Liver (tissue), 9 donors: ENCODE measurements around the gene KDM1B. TPM values are rescaled to one million over a fixed set of nuclear protein-coding genes. Genes with fewer than 3 reads are reported as not detected.

Experiments used
- DNase-seq: peaks from one replicate; pipeline ENCODE4 v3.0.0-alpha.2; 2017; ENCODE audit warnings: low spot score
- H3K27ac ChIP-seq, 2 donors: one replicate each; pipeline ENCODE4 v1.7.0; 2013; ENCODE audit warnings: inconsistent platforms in 2 of 2, low read length in 2 of 2, control low read depth in 1 of 2, low read depth in 1 of 2, mild to moderate bottlenecking in 1 of 2
- H3K27me3 ChIP-seq, 4 donors: one replicate each; pipeline versions ENCODE4 v1.6.1 to v1.7.0; 2013; ENCODE audit warnings: low read length in 3 of 4, inconsistent platforms in 1 of 4, mild to moderate bottlenecking in 1 of 4, moderate library complexity in 1 of 4; ENCODE audit not compliant: control insufficient read depth in 4 of 4, insufficient read depth in 4 of 4
- H3K36me3 ChIP-seq, 4 donors: one replicate each; pipeline versions ENCODE4 v1.6.1 to v1.7.0; 2013; ENCODE audit warnings: low read length in 3 of 4, mild to moderate bottlenecking in 3 of 4, low read depth in 1 of 4, moderate library complexity in 1 of 4; ENCODE audit not compliant: control insufficient read depth in 4 of 4, insufficient read depth in 3 of 4
- H3K4me1 ChIP-seq, 4 donors: one replicate each; pipeline versions ENCODE4 v1.6.1 to v1.7.0; 2013; ENCODE audit warnings: low read length in 3 of 4, mild to moderate bottlenecking in 3 of 4, moderate library complexity in 1 of 4; ENCODE audit not compliant: control insufficient read depth in 4 of 4, insufficient read depth in 4 of 4
- H3K4me3 ChIP-seq, 3 donors: one replicate each; pipeline versions ENCODE4 v1.6.1 to v1.7.0; 2013; ENCODE audit warnings: low read length in 3 of 3, control low read depth in 1 of 3, low read depth in 1 of 3, mild to moderate bottlenecking in 1 of 3
- H3K9ac ChIP-seq, 2 donors: one replicate each; pipeline ENCODE4 v1.7.0; 2013; ENCODE audit warnings: low read length in 2 of 2, mild to moderate bottlenecking in 2 of 2, moderate library complexity in 2 of 2, control low read depth in 1 of 2, low read depth in 1 of 2
- H3K9me3 ChIP-seq, 4 donors: one replicate each; pipeline versions ENCODE4 v1.6.1 to v1.7.0; 2013; ENCODE audit warnings: low read length in 3 of 4; ENCODE audit not compliant: control insufficient read depth in 4 of 4
- CTCF ChIP-seq: fragments of 150-350 bp; IDR thresholded peaks from 2 replicates; pipeline ENCODE4 v1.5.1; 2017; ENCODE audit warnings: improper control_type of control experiment, low read depth, low read length; ENCODE audit not compliant: missing input control
- FOXA1 ChIP-seq: IDR thresholded peaks from 2 replicates; pipeline ENCODE4 v1.6.1; 2016; ENCODE audit warnings: antibody characterized with exemption
- FOXA2 ChIP-seq: IDR thresholded peaks from 2 replicates; pipeline ENCODE4 v1.6.1; 2016; ENCODE audit warnings: antibody characterized with exemption
- GABPA ChIP-seq, 2 donors: IDR thresholded peaks in 1 of 2; conservative IDR thresholded peaks in 1 of 2; 2 replicates each; pipeline ENCODE4 v1.6.1; 2016; ENCODE audit warnings: antibody characterized with exemption in 2 of 2, mild to moderate bottlenecking in 1 of 2, moderate library complexity in 1 of 2
- HNF4A ChIP-seq, 2 donors: conservative IDR thresholded peaks; 2 replicates each; pipeline ENCODE4 v1.6.1; 2016; ENCODE audit warnings: antibody characterized with exemption in 2 of 2, mild to moderate bottlenecking in 2 of 2
- HNF4G ChIP-seq: IDR thresholded peaks from 2 replicates; pipeline ENCODE4 v1.6.1; 2016; ENCODE audit warnings: antibody characterized with exemption
- JUND ChIP-seq, 2 donors: IDR thresholded peaks; 2 replicates each; pipeline ENCODE4 v1.6.1; 2016; ENCODE audit warnings: antibody characterized with exemption in 2 of 2
- MAX ChIP-seq: IDR thresholded peaks from 2 replicates; pipeline ENCODE4 v1.6.1; 2016; ENCODE audit warnings: antibody characterized with exemption
- NR2F2 ChIP-seq: IDR thresholded peaks from 2 replicates; pipeline ENCODE4 v1.6.1; 2016; ENCODE audit warnings: antibody characterized with exemption
- REST ChIP-seq: IDR thresholded peaks from 2 replicates; pipeline ENCODE4 v1.6.1; 2016; ENCODE audit warnings: antibody characterized with exemption, mild to moderate bottlenecking
- SP1 ChIP-seq: IDR thresholded peaks from 2 replicates; pipeline ENCODE4 v1.6.1; 2018; ENCODE audit warnings: antibody characterized with exemption, mild to moderate bottlenecking
- WGBS: extraction: QIAGEN DNeasy Blood & Tissue Kit; methylation state at CpG from one replicate; pipeline ENCODE4 v1.1.7; 2013; 5-methylcytosine and 5-hydroxymethylcytosine counted together
- polyA plus RNA-seq, 2 donors: library from polyadenylated mRNA; stranded (reverse) in 1 of 2; unstranded in 1 of 2; fragments of 200-250 nt in 1 of 2; fragments of >200 nt in 1 of 2; fragmentation: Nextera tagmentation in 1 of 2; extraction: Ambion mirVana in 1 of 2; gene quantifications; one replicate each; pipeline versions ENCODE4 v1.2.1 to v1.2.3, GENCODE V29; 2013 to 2015
- total RNA-seq, 2 donors: library from RNA; depleted of rRNA; stranded (reverse); fragments of >200 nt; gene quantifications; one replicate each; pipeline ENCODE4 v1.2.3, GENCODE V29; 2014
- donor health status: healthy.
- donor health status: healthy.
- donor health status: healthy.
- donor health status: healthy.
- donor health status: healthy.

The KDM1B gene
- total and polyA plus RNA-seq, 4 donors: 1.6 to 10.2 (median 6.7) TPM

- Histone ChIP-seq H3K4me1 (peaks cover 0 to 5% (median 0%) of the 10 kb centered on the region in 4 donors), H3K36me3 (peaks cover 8 to 57% (median 47%) of the 10 kb centered on the region in 4 donors), H3K27ac (no peak overlapping the region), H3K9me3 (no peaks in the 10 kb centered on the region), H3K9ac (no peak overlapping the region), H3K4me3 (no peak overlapping the region), H3K27me3 (no peaks in the 10 kb centered on the region)
- TF ChIP-seq JUND (IDR thresholded peaks at IDR 0.05) (no peak), GABPA (IDR thresholded peaks at IDR 0.05 in 1 of 2, conservative IDR thresholded peaks at IDR 0.05 in 1 of 2) (no peak), NR2F2 (no peak)
- WGBS: 98% methylated on average over 5 of the region's 5 CpGs
- no peak for DNase-seq
Measured at GRCh38 chr6:18138906-18139305, 16.3 kb upstream of the KDM1B start.

DNA sequence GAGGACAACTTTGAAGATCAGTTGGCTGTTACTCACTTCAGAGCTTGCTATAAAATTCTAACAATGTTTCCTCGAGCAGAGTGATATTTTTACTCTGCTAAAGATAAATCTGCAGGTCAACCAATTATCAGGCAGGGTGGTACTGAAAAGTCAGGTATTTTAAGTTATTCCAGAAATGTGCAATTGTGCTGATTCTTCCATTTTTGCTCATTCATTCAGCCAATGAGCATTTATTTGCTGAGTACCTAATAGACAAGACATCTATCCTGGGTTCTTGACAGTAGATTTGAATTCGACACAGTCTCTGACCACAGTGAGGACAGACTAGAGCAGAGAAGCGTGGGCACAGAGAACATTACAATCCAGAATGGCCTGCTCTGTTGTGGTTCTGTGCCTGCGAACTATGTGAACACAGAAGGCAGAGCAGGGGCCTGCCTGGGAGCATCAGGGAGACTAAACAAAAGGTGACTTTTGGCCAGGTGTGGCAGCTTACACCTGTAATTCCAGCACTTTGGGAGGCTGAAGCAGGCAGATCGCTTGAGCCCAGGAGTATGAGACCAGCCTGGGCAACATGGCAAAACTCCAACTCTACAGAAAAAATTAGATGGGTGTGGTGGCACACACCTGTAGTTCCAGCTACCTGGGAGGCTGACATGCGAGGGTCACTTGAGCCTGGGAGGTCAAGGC is 15.1 kb upstream of the KDM1B start:
- H3K9ac ChIP-seq: no peak overlapping the region
- no peak overlapping the region for H3K27ac ChIP-seq
- no peaks in the 10 kb centered on the region for H3K27me3 ChIP-seq
- H3K36me3 ChIP-seq: peaks cover 7 to 52% (median 39%) of the 10 kb centered on the region in 4 donors
- H3K9me3 ChIP-seq: no peaks in the 10 kb centered on the region
- no peak for TF ChIP-seq FOXA1
- no peak for TF ChIP-seq NR2F2
- TF ChIP-seq CTCF: no peak
- no peak for TF ChIP-seq FOXA2
- TF ChIP-seq HNF4A (conservative IDR thresholded peaks at IDR 0.05): no peak
- no peak for TF ChIP-seq REST
- 89% methylated on average over 6 of the region's 6 CpGs for WGBS
- no peak overlapping the region for H3K4me3 ChIP-seq
- no peak for DNase-seq
- peaks cover 0 to 5% (median 0%) of the 10 kb centered on the region in 4 donors for H3K4me1 ChIP-seq

DNA sequence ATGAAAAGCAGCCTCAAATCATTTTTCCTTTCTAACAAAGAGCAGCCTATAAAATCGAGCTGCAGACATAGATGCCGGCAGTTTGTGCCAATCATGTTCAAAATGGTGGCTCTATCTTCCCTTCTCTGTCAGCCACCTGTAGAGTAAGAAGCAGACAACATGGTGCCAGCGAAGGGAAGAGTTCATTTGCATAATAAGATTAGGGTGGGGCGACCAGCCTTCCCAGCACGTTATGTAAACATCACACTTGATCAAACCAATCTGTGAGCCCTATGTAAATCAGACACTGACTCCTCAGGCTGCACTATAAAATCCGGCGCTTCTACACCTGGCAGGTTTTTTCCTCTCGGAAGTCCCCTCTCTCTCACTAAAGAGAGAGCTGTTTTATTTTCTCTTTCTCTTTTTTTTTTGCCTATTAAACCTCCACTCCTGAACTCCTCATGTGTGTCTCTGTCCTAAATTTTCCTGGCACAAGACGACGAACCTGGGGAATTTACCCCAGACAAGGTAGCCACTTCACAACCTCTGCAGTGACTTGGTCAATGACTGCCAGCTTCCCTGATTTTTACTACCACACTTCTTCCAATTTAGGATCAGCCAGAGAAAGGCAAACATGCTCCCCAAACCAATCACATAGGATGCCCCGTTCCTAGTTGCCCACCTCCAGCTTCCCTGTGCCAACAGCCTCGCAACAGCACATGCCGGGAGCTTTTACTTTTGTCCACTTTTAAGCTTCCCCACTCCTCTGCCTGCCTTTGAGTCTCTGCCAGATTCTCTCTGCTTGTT is 13.2 kb upstream of the KDM1B start:
- 93% methylated on average over 13 of the region's 13 CpGs for WGBS

More for the DNA sequence above, 13.2 kb upstream of the KDM1B start:
- no peak for DNase-seq
- H3K9me3 ChIP-seq: no peaks in the 10 kb centered on the region
- H3K4me1 ChIP-seq: peaks cover 0 to 2% (median 0%) of the 10 kb centered on the region in 4 donors
- H3K27ac ChIP-seq: no peak overlapping the region
- H3K36me3 ChIP-seq: peaks cover 7 to 51% (median 35%) of the 10 kb centered on the region in 4 donors
- H3K9ac ChIP-seq: no peak overlapping the region
- TF ChIP-seq HNF4G (no peak), SP1 (no peak), FOXA2 (no peak), REST (no peak), MAX (no peak)
- H3K27me3 ChIP-seq: no peaks in the 10 kb centered on the region
- no peak overlapping the region for H3K4me3 ChIP-seq
